HG03558 (cell line): ENCODE measurements around the gene CPNE4.
"Not testable (repeated sequence)": the region's sequence is repeated elsewhere in the genome, so short reads cannot be mapped to it uniquely, and the experiment has no call there.

ENCODE experiments used
- ATAC-seq: cut with Tn5 transposase; IDR thresholded peaks from one replicate; pipeline ENCODE4 v1.9.1; 2021; ENCODE audit warnings: moderate number of reproducible peaks; ENCODE audit not compliant: unreplicated experiment; ENCODE audit errors: extremely low read depth

CPNE4 gene

DNA sequence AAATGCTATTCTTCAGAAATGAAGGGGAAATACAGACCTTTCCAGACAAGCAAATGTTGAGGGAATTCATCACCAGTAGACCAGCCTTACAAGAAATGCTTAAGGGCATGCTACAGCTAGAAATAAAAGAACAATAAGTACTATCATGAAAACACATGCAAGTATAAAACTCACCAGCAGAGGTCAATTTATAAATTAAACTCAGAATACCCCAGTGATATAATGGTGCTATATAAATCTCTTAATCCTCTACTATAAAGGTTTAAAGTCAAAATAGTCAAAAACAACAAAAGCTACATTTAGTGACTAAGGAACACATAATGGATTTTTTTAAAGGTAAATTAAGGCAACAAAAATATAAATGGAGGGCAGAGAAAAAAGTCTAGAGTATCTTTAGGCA lies 142.5 kb downstream of the CPNE4 start:
- no peak for ATAC-seq

DNA sequence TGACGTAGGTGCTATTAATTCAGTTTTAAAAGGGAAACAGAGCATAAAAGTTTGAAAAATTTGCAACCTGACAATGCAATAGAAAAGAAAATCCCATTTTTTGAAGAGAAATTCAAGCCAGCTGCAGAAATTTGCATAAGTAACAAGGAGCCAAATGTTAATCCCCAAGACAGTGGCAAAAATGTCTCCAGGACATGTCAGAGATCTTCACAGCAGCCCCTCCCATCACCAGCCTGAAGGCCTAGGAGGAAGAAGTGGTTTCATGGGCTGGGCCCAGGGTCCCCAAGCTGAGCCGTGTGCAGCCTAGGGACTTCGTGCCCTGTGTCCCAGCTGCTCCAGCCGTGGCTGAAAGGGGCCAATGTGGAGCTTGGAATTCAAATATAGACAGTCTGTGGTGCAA lies 148.9 kb downstream of the CPNE4 start:
- not testable (repeated sequence) for ATAC-seq

DNA sequence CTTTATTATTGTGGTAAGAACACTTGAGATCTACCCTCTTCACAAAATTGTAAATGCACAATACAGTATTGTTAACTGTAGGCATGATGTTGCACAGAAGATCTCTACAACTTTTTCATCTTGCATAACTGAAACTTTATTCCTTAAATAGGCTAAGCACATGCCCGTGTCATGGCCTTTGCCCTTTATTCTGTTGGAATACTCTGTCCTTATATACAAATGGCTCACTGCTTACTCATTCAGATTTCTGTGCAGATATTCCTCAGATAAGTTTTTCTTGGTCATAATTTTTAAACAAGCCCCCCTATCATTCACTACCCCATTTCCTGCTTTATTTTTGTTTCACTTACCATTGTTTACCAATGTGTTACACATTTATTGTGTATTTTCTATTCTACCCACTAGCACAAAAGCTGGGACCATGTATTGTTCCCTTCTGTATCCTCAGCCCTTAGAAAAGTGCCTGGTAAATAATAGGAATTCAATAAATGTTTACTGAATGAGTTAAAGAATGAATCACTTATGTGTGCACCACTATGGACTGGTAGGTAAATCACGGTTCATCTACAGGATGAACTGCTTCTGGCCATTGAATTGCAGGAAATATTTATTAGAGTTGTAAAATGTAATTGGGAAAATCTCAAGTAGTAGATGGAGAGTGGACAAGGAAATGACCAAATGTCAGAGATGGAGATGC lies 151.0 kb downstream of the CPNE4 start:
- no peak for ATAC-seq

DNA sequence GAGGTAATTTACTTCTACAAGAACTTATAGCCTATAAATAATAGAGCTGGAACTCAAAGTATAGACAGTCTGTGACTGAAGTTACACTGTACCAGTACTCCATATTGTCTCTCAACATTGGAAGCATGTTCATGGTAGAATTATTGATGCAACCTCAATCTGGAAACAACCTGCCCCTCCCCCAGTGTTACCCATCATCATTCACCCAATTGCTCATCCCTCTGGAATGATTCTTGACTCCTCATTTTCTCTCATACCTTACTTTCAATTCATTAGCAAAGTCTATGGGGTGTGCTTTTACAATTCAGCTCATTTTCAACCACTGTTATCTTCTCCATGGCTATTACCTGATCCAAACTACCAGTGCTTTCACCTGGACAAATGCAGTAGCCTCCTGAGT lies 151.7 kb downstream of the CPNE4 start:
- no peak for ATAC-seq

DNA sequence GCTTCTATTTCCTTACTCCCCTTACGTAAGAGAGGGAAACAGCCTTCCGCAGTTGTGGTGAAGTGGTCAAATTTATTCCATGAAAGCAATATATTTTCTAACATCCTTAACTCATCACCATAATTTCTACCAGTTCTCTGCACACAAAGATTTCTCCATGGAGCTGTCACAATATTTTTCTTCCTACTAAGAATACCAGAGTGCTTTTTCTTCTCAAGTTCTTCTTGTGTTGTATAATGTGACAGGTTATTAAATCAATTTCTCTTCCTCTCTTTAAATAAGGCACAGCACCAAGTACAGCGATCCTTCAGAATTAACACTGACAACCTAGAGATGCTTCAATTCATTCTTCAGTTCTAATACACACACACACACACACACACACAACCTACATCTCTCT lies 153.0 kb downstream of the CPNE4 start:
- no peak for ATAC-seq

DNA sequence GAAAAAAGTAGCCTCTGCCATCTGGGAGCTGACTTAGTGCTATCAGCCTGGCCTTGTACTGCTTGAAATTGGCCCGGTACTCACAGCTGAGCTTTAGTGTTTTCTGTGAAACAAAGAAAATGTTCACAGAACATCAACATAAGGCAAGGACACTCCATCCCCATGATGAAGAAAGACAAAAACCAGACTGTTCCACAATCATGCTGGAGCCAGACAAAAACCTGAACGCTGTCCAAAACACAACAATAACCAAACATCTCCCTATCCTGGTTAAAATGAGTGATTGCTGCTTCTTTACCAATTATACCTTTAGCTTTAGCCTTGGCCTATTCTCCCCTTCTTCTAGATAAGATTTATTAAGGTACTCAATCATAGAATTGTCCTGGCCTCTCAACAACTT lies 153.9 kb downstream of the CPNE4 start:
- no peak for ATAC-seq

DNA sequence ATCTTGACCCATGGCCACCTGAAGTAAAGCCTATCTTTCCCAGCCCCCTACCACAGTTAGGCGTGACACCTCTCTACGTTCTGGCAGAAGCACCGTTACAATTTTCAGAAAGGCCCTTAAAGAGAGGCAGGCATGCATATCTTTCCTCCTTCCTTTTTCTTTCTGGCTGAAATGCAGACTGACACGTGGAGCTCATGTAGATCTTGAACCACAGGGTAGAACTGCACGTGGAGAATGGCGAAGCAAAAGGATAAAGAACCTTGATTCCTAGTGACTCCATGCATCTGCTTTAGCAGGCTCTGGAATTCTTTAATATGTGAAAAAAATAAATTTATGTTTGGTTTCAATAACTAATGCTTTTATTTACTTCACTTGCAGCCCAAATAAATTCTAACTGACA lies 166.6 kb downstream of the CPNE4 start:
- no peak for ATAC-seq

DNA sequence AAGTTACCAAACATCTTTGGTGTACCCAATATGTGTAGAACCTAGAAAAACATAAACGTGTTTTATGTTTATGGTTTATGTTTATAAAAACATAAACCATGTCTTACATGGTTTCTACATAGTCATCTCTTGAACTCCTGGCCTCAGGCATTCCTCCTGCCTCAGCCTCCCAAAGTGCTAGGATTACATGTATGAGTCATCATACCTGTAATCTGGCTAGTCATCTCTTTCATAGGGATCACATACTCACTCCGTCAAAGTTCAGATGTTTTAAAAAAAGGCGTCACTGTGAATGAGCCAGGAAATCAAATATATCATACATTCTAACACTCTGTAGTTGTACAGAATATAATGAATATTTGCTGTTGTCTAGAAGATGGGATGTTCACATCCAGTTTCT lies 178.6 kb downstream of the CPNE4 start:
- ATAC-seq, result no peak

DNA sequence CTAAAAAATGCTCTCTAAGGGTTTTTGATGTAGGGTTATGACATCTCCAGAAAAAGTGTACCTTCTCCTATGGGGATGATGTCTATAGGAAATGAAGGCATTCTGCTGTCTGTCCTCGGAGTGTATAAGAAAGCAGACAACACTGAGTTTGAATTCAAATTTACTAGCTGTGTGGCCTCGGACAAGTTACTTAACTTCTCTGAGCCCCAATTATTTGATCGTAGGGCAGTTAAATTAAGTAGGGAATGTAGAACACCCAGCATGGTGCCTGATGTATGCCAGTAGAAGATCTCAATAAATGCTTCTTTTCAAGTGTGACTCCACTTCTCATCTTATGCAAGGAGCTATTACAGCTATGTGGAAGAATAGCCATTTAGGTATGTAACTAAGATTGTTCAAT lies 184.6 kb downstream of the CPNE4 start:
- ATAC-seq, result no peak

DNA sequence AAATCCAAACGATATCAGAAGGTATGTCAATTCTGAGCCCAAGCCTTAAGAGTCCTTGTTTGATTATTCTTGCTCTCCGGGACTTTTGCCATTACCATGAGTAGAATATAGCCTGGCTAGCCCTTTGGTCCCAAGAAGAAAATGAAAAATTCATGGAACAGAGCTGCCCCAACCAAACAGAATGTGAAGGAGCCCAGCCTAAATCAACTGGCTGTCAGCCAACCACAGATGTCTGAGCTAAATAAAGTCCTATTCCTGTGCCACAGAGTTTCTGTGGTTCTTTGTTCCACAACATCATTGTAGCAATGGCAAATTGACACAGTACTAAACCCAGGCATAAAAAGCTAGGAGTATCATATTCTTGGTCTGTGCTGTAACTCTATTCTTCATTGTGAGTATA lies 185.2 kb downstream of the CPNE4 start:
- no peak for ATAC-seq

DNA sequence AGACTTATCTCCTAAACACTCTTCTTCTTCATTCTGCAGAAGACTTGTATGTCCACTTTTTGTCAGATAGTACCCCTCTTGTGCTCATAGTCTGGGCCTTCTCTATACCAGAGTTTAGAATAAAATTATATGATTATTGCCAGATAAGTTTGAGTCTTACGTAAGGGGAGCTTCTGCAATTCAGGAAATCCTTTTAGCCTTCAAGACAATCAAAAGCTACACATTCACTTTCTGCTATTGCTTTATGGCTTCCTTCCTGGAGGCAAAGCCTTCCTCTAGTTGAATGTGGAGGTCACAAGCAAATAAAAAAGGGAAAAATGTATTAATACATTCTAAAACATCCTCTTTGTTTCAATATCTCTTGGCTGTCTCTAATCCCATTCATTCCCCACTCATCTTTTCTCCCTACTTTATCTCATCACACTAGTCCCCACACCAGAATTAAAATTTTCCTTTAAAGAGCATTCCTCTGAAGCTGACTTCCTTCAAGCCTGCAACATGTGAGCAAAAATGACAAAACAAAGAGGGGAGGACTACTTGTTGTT lies 186.8 kb downstream of the CPNE4 start:
- no peak for ATAC-seq

DNA sequence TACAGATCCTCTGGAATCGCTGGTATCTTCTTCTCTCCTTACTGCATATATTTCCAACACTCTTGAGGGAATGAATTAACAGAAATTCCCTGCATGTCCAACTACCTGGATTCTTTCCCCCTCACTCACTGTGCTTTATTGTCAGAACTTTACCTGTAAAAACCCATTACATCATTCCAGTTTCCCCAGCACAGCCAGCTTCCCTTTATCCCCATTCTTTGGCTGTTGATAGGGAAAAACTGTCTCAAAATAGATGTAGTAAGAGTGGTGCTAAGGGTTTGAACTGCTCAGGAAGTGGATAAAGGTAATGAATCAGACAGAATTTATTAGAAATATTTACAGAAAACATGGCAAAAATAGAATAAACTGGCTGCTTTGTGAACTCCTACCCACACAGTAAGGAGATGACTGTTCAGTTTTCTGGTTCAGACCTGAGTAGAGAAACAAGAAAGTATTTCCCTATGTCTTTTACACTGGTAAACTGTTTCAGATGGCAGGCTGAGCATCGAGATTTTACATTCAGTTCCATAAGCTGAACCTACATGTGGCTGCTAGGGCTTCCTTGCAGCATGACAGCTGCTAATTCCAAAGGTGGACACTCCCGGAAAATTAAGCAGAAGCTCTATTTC lies 188.4 kb downstream of the CPNE4 start:
- ATAC-seq, result no peak

DNA sequence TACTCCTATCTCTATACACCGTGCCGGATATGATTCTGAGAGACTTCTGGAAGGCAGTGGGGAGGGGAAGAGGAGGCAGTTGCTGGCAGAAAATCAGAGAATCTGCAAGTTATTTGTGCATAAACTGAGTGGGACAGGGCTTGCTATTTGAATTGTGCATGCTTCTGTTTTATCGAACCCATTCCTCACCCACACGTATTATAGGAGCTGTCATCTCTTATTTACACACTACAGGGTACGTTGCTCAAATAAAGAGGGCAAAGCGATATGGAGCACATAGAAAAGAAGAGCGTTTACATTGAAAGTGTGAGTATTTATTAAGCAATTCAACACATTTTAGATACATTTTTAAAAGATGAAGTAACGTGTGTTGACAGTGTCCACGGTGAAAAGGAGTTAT lies 191.6 kb downstream of the CPNE4 start:
- no peak for ATAC-seq

DNA sequence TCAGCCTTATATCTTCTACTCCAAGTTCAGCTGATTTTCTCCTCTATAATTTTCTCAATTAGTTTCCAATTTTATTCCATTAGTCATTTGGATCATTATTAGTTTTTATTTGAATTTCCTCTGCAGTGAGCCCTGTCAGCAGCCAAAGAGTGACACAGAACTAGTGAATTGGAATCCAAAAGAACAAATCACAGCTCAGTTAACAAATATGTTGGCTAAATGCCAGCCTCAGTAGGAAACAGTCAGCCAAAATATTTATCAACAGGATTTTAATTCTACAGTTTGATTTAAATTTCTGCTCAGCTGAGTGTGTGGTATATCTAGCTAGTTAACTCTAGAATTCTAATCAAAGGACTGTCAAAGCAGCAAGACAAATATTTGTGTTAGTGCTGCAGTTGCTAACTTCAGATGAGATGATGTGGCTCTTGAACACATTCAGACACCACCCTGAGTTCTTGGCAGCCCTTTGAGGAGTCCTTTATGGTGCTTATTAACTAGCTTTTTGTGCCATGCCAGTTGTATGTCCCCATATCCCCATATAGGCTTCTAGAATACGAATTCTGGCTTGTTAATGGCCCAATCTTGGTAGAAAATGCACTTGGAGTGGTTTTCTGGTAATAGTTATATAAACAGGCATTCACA lies 194.5 kb downstream of the CPNE4 start:
- ATAC-seq, result no peak

DNA sequence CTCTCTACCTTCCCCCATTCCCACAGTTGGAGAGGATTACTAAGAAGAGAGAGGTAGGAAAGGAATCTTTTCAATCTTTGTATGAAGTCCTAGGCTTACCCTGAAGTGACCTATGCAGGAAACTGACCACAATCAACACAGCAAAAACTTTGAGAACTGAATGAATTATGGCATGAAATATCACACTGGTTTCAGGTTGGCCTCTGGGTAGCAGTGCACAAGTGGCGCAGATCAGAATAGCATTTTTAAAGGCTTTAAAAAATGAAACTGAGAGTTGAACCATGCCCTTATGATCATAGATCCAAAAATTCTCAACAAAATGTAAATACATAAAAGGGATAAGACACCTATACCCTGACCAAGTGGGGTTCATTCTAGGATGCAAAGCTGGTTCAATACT lies 198.9 kb downstream of the CPNE4 start:
- no peak for ATAC-seq

DNA sequence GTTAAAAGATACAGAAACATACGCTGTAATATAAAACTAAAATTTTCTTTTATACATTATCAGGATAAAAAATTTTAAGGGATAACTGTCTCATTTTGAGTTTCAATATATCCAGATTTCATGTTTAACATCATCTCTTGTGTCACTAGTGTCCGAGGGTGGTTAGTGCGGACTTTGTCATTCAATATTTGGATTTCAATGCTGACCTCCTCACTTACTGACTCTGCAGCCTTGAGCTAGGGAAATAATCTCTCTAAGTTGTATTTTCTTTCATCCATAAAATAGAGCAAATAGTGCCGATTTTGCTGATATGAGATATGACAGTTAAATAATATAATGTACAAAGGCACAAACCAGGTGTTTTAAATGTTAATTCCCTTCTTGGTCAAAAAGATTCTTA lies 203.2 kb downstream of the CPNE4 start:
- ATAC-seq, result no peak

DNA sequence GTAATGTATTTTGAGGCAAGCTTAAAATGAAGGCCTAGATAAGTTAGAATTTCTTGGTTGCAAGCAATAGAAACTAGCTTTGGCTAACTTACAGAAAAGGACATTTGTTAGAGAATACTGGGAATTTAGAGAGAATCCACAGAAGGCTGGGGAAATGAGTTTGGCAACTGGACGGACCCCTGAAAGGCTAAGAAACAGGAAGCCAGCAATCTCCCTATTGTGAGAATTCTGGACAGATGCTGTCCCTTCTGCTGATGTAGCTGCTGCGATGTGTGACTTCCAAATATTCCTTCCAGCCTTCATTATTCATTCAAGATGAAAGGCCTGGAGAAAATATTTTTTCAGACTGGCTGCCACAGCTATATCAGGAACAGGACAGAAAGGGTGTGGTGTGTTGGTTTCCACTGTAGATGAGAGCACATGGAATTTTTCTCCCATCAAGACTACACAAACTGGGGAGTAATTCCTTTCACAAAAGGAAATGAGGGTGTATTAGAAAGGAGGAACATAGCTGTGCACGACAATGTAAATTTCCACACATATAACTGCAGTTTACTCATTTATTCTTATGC lies 213.5 kb downstream of the CPNE4 start:
- ATAC-seq, result no peak

DNA sequence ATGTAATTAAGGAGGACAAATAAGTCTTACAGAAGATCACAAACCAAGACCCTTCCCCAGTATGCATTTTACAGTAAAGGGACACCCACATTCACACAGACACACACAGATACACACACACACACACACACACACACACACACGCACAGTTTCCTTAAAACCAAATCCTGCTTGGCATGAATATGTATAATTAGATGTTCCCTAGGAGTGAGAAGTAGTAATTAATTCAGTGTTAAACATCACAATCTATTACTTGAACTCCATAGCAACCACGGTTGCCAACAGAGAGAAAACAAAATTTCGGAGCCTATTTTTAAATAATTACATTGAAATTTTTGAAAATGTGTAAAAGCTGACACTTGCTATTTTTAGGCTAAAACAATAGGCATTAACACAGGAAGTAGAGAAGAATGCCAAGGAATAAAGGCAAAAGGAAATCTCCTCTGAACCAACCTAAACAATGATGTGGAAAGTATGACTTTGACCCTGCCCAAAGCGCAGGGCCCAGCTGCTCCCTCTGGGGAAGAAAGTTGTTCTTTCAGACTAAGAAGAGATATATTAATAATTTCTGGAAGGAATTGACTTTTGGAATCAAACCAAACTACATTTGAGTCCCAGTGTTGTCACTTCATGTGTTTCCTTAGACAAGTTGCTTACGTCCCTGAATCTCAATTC lies 215.3 kb downstream of the CPNE4 start:
- ATAC-seq, result no peak

DNA sequence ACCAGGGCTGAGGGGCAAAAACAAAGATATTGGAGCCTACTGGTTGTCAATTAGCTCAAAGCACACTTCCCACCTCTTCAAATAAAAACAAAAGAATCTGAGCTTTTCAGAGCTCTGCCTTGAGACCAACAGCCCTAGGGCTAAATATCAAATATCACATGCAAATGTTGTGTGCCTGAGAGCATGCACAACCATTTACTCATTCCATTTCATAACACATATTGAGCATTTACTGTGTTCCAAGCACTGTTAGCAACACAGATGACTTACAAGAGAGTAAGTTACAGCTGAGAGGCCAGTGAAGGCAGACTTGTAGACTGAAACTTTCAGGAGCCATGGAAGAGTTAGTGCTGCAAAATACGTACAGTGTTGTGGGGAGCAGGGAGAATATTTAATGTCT lies 222.4 kb downstream of the CPNE4 start:
- no peak for ATAC-seq

DNA sequence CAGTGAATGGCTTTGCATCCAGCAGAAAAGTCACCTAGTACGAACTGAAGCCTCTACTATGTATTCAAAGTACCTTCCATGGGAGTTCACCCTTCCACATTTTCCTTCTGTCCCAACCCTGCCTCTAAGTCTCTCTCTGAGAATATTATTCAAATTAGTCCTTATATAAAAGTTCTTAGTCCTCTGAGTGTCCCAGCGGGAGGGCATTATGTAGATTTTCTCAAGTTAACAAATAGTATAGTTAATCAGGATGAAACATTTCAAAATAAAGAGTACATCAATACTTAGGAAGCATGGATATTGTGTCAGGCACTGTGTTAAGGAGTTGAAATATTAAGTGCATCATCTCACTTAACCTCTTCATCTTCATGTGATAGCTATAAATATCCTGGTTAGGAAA lies 223.3 kb downstream of the CPNE4 start:
- no peak for ATAC-seq

DNA sequence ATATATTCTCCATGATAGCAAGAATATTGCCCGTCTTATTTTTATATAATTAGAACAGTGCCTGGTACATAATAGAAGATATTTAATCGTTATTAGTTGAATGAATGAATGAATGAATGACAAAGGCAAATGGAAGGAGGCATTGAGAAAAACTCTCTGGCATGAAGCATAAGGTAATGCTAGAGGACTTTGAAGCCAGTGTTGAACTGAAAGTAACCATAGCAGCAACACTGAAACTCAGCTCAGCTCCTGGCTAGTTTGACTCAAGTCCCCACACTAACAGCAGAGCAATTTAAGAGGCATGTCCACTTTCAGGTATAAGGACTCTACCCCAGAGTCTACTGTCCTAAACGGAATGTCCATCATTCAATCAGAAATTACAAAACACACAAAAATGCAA lies 227.0 kb downstream of the CPNE4 start:
- ATAC-seq, result no peak
